ENCODE measurements around the gene FBXO38.

FBXO38 gene

GRCh38 chr5:148476302-148476701 lies 92.5 kb downstream of the FBXO38 start:
- H3K4me3 ChIP-seq (replicated peaks; ENCODE audit: low read depth, low read length): no peak overlapping the region
- no peak for DNase-seq (ENCODE audit: low read depth)
- no peak for TF ChIP-seq CTCF (IDR thresholded peaks at IDR 0.05; ENCODE audit: low read length, missing control alignments)

GRCh38 chr5:148477429-148477828 lies 93.7 kb downstream of the FBXO38 start:
- no peak overlapping the region for H3K4me3 ChIP-seq (replicated peaks; ENCODE audit: low read depth, low read length)
- no peak for DNase-seq (ENCODE audit: low read depth)
- TF ChIP-seq CTCF (IDR thresholded peaks at IDR 0.05; ENCODE audit: low read length, missing control alignments): no peak

- H3K4me3 ChIP-seq (replicated peaks; ENCODE audit: low read depth, low read length): peak overlapping the region; percentile 52
- peak; percentile 10 for DNase-seq (ENCODE audit: low read depth)
- TF ChIP-seq CTCF (IDR thresholded peaks at IDR 0.05; ENCODE audit: low read length, missing control alignments): no peak
Observed at GRCh38 chr5:148482196-148482595, 98.4 kb downstream of the FBXO38 start.

GRCh38 chr5:148482697-148483462 lies 99.1 kb downstream of the FBXO38 start:
- H3K4me3 ChIP-seq (replicated peaks; ENCODE audit: low read depth, low read length): peak overlapping the region; percentile 52
- DNase-seq (ENCODE audit: low read depth): peak; percentile 72

GRCh38 chr5:148483750-148484149 lies 100.0 kb downstream of the FBXO38 start:
- TF ChIP-seq CTCF (IDR thresholded peaks at IDR 0.05; ENCODE audit: low read length, missing control alignments): no peak
- DNase-seq (ENCODE audit: low read depth): no peak
- H3K4me3 ChIP-seq (replicated peaks; ENCODE audit: low read depth, low read length): no peak overlapping the region

More at GRCh38 chr5:148482697-148483462, 99.1 kb downstream of the FBXO38 start:
- peak; percentile 92 for TF ChIP-seq CTCF (IDR thresholded peaks at IDR 0.05; ENCODE audit: low read length, missing control alignments)

- H3K4me3 ChIP-seq (replicated peaks; ENCODE audit: low read depth, low read length): no peak overlapping the region
- TF ChIP-seq CTCF (IDR thresholded peaks at IDR 0.05; ENCODE audit: low read length, missing control alignments): no peak
- no peak for DNase-seq (ENCODE audit: low read depth)
Observed at GRCh38 chr5:148484651-148485050, 100.9 kb downstream of the FBXO38 start.

- no peak for DNase-seq (ENCODE audit: low read depth)
- H3K4me3 ChIP-seq (replicated peaks; ENCODE audit: low read depth, low read length): no peak overlapping the region
- no peak for TF ChIP-seq CTCF (IDR thresholded peaks at IDR 0.05; ENCODE audit: low read length, missing control alignments)
Observed at GRCh38 chr5:148486456-148486855, 102.7 kb downstream of the FBXO38 start.
